ENCODE data around the gene STRA6.
A peak's percentile ranks its signal among the peaks of the same experiment; 100 is the strongest.

The STRA6 gene

DNA sequence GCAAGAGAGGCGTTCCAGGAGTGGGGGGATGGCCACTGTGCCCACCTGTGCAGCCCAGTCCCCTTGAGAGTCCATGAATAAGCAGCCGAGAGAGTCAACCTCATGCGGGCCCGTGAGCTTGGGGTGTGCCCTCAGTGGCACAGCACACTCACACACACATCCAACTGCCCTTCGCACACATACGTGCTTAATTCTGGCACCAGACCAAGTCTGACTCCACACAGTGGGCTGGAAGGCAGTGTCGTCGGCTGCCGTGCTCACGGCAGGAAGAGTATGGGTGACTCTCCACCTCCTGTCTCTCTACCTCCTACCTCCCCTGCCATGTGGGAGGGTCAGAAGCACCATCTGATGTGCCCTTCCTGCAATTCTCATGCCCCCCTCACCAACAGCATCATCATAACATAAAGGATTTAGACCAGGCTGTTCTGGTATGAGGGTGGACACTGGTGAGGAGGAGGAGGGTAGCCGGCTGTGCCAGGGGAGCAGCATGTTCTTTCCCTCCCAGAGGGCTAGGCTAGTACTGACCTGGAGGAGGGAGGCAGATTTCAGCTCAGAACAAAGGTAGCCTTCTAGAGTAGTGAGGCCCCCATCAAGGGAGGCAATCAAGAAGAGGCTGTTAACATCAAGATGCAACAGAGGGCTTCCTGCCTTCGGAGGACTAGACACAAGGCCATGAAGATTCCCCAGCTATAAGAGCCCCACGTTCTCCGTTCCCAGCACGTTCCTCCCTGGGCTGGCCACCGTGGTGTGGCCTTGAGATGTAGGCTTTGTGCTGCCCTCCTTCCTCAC, 5.3 kb upstream of the STRA6 start:
- no peak for DNase-seq

DNA sequence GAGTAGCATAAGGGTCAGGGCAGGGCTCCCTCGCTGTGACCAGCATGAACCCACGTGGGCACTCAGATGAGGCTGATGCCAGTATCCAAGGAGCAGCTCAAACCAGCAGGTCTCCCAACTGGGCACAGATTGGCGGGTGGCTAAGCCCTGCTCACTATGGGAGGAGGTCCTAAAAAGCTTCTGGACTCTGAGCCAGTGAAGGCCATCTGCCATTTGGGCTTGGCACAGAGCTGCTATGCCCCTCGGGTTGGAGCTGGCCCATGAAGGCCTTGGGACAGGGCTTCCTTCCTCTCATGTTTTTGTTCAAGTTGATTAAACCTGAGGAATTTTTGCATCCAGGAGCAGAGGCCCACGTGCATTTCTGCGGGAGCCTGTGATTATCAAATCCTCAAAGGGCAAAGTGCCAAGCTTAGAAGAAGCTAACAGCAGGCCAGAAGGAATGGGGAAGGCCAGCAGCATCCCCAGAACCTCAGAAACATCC, 4.3 kb upstream of the STRA6 start:
- no peak for DNase-seq

DNA sequence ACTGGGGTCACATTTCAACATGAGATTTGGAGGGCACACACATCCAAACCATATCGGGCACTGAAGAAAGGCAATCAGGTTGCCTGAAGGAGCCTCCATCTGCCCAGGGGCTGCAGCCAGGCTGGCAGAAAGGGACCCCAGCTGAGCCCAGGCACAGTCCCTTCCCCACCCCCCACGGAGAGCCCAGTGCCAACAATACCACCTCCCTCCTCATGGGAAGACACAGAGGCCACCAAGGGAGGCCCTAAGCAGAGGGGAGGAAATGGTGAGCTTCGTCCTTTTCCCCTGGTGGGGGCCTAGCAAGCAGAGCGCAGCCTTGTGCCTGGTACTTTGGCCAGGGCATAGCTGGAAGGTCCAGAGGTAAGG, 3.0 kb upstream of the STRA6 start:
- no peak for DNase-seq

DNA sequence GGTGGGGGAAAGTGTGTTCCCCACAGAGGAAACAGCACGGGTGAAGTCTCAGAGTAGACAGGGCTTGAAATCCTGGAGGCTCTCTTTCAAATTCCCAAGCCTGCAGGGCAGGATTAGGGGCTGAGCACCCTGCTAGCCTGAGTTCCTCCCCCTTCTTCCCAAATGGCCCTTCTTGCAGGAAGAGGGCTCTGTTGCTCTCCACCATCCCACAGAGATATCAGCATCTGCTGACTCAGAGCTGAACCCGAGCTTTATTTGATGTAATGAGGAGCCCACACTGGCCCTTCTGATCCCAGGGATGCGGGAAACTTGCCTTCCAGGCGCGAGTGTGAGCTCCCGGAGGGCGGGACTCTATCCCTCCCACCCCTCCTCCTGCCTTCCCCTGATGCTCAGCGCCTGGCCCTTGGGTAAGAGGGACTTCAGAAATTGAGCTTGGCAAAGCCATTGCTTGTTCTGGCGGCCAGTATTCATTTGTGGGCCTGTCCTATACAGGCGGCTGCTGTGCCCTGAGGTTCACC, 1.4 kb upstream of the STRA6 start:
- DNase-seq, result no peak

DNA sequence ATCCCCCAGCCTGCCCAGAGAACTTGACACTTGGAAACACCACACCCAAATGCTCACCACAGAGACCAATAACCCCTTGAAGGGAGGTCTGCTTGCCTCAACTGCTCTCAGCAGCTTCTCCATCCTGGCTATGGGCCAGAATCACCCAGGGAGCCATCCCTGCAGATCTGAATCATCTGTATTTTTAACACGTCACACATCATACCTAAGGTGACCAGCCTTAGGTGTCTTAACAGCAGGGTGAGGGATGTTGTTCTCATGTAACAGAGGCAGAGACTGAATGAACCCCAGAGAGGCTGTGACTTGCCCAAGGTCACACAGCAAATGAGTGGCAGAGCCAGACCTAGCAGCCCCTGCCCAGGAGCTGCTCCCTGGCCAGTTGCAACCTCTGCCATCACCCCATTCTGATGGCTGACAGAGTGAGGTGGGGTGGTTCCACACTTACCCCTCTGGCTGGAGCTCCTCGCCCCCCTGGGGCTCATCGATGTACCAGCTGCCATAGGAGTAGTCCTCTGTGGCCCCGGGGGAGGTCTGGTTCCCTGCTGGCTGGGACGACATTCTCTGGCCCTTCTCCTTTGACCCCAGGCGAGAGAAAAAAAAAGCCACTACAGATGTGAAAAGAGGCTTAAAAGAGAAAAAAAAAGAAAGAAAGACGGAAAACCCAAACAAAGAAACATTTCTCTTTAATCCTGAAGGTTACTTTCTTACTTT, 722 bp downstream of the STRA6 start:
- no peak for DNase-seq

DNA sequence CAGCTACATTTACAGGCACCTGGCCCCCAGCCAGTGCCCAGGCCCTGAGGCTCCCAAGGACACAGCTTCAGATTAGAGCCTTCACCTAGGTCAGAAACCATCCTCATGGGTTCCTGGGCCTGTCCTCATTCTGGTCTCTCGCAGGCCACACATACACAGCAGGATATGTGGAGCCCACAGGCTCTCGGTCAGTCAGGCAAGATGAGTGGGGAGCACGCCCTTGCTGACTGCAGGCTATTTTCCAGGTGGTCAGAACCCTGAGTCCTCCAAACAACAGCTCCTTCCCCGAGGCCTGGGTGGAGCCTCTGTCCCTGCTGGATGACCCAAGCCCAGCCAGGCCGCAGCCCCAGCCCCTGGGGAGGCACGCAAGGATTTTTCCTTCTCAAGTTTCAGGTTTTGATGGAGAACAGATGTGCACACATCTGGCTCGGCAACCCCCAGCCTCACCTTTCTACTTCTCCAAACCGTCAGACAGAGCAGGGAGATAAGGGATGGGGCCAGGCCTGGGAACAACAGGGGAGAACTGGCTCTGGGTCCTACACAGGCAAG, 1.6 kb downstream of the STRA6 start:
- no peak for DNase-seq

DNA sequence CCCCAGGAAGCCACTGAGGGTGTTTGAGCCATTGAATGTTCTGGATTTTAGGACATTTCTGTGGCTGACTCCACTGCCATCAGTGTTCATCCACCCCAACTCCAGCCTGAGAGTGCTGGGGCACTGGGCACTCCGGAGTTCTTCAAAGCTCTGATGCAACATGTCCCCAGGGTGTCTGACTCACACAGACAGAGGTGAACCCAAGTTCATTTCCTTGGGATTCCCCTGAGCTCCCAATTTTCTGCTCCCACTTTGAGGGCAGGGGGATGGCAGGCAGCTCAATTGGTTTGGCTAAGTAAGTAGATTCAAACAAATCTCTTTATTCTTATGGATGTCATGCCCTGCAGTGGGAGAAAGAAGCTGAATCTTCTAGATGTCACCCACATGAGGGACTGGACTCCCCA, 2.2 kb downstream of the STRA6 start:
- no peak for DNase-seq

DNA sequence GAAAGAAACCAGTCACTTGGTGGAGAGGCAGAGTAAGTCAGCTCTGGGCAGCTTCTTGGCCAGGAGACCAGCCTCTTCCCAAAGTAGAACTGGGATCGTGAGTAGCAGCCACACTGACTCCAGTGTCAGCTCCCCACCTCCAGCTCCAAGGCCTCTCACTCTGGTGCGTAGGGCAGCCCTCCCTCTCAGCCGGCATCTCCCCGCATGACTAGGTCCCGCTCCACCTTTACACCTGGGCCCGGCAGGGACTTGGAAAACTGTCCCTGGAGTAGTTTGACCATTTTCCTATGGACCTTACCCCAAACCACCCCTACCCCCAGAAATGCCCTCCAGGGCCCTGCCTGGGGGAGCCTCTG, 3.3 kb downstream of the STRA6 start:
- no peak for DNase-seq

DNA sequence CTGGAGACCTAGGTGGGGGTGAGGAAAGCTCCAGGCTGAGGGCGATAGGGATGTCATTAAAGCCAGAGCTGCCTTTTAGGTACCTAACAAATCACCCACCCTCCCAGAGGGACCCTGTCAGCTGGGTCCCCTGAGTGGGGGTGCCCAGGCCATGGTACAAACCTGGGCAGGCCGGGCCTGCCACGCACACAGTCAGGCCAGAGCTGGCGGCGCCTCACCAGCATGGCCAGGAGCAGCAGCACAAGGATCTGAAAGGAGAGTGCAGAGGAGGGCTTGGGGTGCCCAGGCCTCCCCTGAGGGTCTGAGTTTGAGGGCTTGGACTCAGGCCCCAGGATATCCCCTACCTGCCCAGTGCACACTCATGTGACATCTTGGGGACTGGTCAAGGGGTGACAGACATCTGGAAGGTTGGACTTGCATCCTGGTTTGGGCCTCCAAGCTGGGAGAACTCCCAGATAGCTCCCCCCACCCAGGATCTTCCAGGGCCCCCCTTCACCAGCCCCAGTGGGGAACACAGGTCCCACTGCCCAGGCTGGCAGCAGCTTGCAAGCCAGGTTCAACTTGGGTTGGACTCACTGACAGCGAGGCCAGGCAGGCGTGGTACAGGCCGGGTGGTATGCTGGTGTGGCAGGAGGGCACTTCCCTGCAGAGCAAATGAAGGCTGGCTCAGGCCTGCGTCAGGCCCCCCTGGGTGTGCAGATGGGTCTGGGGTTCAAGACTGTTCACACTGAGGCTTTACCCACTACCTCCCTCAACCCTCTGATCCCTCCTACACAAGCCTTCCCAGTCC, 5.2 kb downstream of the STRA6 start:
- no peak for DNase-seq

DNA sequence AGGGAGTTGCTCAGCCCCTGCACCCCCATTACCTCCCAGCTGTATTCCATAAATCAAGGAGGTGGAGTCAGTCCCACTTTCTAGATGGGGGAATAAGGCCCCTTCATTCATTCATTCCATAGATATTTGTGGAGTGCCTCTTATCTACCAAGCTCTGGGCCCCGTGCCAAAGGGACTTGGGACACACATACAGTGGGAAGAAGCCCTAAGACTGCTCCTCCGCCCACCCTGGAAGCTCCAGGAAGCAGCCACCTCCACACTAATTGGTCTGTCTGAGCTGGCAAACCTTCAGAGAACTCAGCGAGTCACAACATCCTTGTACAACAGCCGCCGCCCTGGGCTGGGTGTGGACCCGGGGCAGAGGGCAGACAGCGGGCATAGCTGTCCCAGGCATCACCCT, 6.4 kb downstream of the STRA6 start:
- peak in 1 of 2 experiments; percentile 45 for DNase-seq

DNA sequence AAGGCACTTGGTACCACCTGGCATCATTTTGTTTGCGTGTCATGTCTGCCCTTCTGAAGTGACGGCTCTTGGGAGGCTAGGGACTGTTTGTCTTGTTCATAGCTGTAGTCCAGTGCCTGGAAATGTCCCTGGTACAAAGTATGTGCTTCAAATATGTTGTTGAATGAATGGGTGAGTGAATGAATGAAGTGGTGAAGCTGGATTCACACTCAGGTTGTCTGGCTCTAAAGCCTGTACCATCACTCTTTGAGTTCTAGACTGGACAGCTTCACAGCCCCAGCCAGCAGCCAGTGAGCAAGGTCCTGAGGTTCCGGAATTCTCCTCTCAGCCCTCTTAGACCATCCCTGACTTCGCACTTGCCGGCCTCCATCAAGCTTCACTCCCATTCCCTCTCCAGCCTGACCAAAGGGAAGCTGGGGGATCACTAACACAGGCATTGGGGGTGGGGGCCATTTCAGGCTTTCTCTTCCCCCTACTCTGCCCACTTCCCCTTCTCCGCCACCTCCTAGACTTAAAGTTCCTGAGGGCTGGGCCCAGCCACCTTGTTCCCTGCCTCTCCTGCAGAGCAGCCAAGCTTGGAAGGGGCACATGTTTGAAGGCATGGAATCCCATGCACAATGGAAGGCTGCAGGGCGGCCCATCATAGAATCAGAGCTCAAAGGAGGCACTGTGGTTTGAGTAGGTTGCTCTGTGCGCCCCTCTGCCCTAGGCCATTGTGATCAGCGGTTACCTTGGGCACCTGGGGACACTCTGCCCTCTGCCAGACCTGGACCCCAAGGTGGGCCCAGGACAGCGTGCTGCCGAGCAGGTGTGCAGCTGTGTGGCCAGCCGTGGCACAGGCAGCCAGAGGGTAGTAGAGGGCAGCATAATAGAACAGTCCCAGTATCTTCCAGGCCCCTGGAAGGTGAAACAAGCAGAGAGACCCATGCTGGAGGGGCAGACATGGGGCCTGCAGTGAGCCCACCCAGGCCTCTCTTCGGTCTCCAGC, 7.7 kb downstream of the STRA6 start:
- DNase-seq, result no peak

DNA sequence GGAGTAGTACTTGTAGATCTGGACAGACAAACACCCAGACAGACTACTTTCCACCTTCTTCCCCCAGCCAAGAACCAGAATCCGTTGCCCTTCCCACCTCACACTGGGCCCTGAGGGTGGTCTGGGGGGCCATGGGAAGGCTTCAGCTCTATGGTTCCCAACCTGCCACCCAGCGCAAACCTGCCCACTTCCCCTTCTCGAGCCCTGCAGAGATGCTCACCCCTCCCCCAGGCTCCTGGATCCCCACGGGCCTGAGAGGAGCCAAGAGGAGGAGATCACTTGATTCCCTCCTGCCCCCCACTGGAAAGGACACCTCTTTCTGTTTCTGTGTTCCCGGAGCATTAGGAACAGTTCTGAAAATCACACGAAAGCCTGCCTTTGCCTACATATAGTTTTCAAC, 8.7 kb downstream of the STRA6 start:
- no peak for DNase-seq

DNA sequence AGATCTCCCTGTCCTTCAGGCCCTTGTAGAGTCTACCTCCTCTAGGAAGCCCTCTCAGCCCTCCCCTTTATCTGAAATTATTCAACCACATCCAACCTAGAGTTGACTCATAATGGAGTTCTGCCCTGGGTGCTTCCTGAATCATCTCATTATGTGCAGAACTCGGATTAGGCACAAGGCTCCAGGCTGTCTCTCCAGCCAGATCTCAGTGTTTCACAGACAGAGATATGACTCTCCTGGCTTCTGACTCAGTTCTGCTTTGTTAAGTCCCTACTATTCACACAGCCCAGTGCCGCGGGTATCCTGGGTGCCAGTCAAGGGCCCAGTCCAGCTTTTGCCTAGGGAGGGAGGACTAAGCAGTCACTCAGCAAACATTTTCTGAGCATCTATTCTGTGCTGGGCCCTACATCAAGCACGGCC, 9.3 kb downstream of the STRA6 start:
- no peak for DNase-seq

DNA sequence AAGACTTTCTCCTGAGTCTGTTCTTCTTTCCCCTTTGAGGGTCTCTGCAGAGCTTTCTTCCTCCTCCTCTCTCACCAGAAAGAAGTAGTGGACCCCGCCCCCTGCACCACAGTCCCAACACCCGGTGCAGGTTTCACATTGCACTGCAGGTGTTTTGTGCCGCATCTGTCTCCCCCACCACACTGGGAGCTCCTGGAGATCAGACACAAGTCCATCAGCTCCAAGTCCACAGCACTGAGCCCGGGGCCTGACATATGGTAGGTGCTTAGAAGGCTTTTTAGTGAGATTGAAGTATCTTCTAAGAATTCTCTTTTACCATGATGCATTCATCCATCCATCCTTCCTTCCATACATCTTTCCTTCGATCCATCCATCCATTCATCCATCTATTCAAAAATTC, 9.8 kb downstream of the STRA6 start:
- DNase-seq, result no peak

DNA sequence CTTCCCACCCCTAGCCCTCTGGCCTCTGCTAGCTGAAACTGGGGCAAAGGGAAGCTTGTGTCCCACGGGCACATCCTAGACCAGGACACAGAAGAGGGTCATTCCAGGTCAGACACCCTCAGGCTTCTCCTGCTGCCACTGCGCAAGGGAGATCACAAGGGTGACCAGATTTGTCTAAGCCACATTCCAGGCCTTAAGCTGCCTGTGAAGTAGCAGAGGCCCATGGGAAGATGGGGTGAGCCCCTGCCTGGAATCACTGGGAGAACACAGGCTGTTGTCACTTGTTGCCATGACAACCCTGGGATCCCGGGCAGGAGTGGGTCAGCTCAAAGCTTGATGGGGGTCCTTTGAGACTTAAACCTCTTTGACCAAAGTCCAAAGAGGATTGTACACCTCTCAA, 10.8 kb downstream of the STRA6 start:
- no peak for DNase-seq

DNA sequence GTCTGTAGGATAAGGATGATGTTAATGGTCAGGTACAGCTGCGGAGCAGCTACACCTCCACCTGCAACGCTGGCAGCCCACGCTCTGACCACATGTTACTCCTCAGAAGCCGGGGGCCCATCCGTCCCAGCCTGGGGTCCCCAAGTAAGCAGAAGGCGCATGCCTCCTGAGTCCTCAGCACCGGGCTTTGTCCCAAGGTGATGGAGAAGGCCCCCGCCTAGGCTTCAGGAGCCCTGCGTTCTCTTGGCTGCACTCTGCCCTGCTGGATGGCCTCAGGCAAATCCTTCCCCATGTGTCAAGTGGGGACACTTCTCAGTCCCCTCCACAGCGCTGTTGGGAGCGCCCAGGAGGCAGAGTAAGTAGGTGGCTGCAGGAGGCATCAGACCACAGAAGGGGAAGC, 14.4 kb downstream of the STRA6 start:
- no peak for DNase-seq

DNA sequence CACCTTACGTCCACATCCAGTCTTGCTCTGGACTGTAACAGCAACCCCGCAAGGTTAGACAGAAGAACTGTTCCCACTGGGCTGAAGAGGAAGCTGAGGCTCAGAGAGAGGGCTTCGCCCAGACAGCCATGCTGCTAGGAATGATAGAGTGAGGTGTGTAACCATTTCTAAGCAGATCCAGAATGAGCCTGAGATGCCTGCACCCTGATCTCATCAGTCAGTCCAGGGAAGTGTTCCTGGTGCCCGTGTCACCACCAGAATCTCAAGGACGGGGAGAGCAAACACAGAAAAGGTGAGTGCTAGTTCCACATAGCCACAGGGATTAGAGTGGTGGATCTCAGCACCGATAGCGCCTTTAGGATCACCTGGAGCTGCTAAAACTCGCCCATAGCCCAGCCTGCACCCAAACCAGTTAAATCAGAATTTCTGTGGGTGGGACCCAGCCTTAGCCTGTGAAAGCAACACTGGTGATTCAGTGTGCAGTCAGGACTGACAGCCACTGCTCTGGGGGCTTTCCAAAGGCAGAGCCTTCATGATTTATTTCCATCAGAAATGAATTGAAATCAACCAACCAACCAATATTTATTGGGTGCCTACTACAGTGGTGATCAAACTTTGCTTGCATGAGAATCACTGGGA, 16.8 kb downstream of the STRA6 start:
- no peak for DNase-seq

DNA sequence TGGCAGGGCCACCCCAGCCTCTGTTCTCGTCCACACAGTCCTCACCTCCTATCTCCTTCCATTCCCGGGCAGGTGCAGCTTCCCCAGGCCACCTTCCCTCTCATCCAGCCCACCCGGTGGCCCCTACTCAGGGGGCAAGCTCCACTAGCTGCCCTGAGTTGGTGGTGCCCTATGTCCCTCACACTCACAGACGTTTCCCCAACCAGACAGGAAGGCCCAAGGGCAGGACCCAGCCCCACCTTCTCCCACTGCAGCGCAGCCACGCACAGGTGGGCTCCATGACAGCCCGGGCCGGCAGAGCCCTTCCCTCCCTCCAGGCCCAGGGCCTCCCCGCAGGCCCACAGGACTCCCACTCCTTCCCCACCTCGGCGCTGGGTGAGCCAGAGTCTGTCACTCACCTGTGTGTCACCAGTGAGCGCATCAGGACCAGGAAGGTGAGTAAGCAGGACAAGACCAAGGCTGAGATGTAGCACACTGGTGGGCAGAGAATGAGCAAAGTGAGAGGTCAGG, 17.9 kb downstream of the STRA6 start:
- DNase-seq, result no peak

DNA sequence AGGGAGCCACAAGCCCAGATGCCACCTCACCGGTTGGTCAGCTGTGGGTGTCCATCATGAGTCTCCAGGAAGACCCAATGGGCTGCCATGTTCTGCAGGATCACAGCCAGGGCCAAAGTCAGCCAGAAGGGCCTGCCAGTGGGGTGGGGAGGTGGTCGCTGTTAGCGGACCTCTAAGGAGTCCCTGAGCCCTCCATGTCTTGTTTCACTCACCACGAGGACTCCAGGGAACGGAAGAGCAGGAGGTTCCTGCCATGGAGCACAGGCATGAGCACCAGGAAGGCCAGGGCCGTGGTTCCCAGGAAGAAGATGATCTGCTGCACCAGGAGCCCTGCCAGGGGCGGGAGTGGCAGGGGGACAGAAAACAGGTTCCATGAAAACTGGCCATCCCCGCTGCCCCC, 20.5 kb downstream of the STRA6 start:
- DNase-seq, result no peak

DNA sequence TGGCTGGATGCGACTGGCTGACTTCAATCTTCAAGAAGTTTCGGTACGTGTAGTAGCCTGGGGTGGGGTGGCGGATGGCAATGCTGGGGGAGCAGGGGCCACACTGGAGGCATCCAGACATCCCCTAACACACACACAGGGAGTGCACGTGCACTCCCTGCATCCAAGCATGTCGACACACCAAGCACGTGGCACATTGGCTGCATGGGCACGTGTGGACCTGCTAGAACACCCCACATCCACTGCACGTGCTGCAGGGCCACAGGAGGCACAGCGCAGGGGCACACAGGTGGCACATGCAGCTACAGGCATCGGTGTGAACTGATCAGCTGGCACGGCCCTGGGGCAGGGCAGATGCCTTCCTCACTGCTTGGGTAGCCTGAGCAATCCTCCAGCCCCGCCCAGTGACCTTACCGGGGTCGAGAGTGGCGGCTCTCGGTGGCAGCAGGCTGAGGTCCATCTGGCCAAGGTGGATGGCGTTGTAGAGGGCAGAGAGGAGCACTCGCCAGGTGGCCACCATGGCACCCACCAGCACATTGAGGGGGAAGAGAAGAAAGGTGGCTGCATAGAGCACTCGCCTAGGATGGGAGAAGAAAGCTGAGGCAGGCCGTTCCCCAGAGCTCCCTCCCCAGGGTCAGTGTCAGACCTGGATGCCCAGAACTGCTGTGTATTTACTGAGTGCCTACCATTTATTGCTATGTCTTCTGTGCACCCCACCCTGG, 21.5 kb downstream of the STRA6 start:
- DNase-seq, result no peak

Data from NCI-H187 (cell line).